ENCODE data around the gene THAP10.
"Not testable (repeated sequence)": the region's sequence is repeated elsewhere in the genome, so short reads cannot be mapped to it uniquely, and the experiment has no call there.

Gene THAP10

GRCh38 chr15:70892002-70892911 is at the start of gene THAP10, which contains the start of gene LRRC49:
Gene THAP10 (minus strand): TSS chr15:70892433. CDS start chr15:70892272, 161 bp downstream.
Gene LRRC49 (plus strand): TSS chr15:70892826. CDS start chr15:70892895, 69 bp downstream.
- H3K36me3 ChIP-seq (ENCODE audit: insufficient read depth, low read length) = no peaks in the 10 kb centered on the region
- H3K9ac ChIP-seq (ENCODE audit: low read depth, low read length) = peak within 1 kb of the TSS; percentile 94
- no peaks in the 10 kb centered on the region for H3K4me1 ChIP-seq (ENCODE audit: insufficient read depth, low read length)
- H3K9me3 ChIP-seq (ENCODE audit: control insufficient read depth, insufficient read depth, low read length) = no peaks in the 10 kb centered on the region

DNA sequence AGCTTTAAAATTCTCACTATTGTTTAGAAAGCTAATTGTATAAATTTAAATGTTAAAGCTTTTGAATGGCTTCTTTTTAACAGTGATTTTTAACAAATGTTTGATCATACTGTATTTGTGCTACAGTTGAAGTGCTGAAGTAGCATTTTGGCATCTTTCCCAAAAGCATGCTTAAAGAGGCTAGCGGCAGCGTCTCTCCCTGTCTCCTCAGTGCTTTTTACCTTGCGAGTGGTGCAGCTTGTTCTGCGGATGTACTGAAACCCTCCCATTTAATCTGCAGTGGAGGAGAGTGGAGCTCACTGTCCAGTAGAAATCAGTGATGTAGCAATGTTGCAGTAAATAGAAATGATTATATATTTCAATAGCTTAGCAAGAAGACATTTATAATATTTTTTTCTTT is 44.1 kb upstream of the THAP10 start:
- H3K4me1 ChIP-seq (ENCODE audit: insufficient read depth, low read length) = peaks cover 5% of the 10 kb centered on the region; the same call in 1 of the 2 replicates
- H3K9me3 ChIP-seq (ENCODE audit: control insufficient read depth, insufficient read depth, low read length) = no peaks in the 10 kb centered on the region
- no peaks in the 10 kb centered on the region for H3K36me3 ChIP-seq (ENCODE audit: insufficient read depth, low read length)
- H3K9ac ChIP-seq (ENCODE audit: low read depth, low read length) = no peak overlapping the region

DNA sequence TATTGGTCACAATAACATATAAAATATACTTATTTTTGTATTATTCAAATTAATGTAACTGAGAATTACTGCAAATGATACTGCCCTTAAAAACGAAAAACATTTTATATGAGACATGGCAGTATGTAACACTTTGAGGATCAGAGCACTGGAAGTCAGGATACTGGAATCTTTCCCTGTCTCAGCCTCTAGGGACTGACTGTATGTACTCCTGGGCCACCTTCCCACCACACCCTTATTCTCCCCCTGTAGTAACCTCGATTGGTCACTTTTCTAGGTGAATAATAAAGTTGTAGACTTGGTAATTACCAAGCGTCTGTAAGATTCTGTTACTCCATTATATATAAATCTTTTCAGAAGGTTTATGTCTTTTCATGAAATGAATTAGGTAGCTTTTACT is 43.4 kb upstream of the THAP10 start:
- no peaks in the 10 kb centered on the region for H3K36me3 ChIP-seq (ENCODE audit: insufficient read depth, low read length)
- H3K9ac ChIP-seq (ENCODE audit: low read depth, low read length) = no peak overlapping the region
- peaks cover 3% of the 10 kb centered on the region; the same call in 1 of the 2 replicates for H3K4me1 ChIP-seq (ENCODE audit: insufficient read depth, low read length)
- no peaks in the 10 kb centered on the region for H3K9me3 ChIP-seq (ENCODE audit: control insufficient read depth, insufficient read depth, low read length)

- Histone ChIP-seq H3K36me3 (ENCODE audit: insufficient read depth, low read length) (no peaks in the 10 kb centered on the region), H3K9ac (ENCODE audit: low read depth, low read length) (no peak overlapping the region), H3K9me3 (ENCODE audit: control insufficient read depth, insufficient read depth, low read length) (no peaks in the 10 kb centered on the region), H3K4me1 (ENCODE audit: insufficient read depth, low read length) (no peaks in the 10 kb centered on the region)
Observed at GRCh38 chr15:70933411-70933810, 41.2 kb upstream of the THAP10 start.

- H3K4me1 ChIP-seq (ENCODE audit: insufficient read depth, low read length) = no peaks in the 10 kb centered on the region
- H3K9ac ChIP-seq (ENCODE audit: low read depth, low read length) = no peak overlapping the region
- no peaks in the 10 kb centered on the region for H3K9me3 ChIP-seq (ENCODE audit: control insufficient read depth, insufficient read depth, low read length)
- H3K36me3 ChIP-seq (ENCODE audit: insufficient read depth, low read length) = no peaks in the 10 kb centered on the region
Observed at GRCh38 chr15:70932397-70932796, 40.2 kb upstream of the THAP10 start.

GRCh38 chr15:70931821-70932220 is 39.6 kb upstream of the THAP10 start:
- no peaks in the 10 kb centered on the region for H3K9me3 ChIP-seq (ENCODE audit: control insufficient read depth, insufficient read depth, low read length)
- no peak overlapping the region for H3K9ac ChIP-seq (ENCODE audit: low read depth, low read length)
- H3K4me1 ChIP-seq (ENCODE audit: insufficient read depth, low read length) = no peaks in the 10 kb centered on the region
- H3K36me3 ChIP-seq (ENCODE audit: insufficient read depth, low read length) = no peaks in the 10 kb centered on the region

DNA sequence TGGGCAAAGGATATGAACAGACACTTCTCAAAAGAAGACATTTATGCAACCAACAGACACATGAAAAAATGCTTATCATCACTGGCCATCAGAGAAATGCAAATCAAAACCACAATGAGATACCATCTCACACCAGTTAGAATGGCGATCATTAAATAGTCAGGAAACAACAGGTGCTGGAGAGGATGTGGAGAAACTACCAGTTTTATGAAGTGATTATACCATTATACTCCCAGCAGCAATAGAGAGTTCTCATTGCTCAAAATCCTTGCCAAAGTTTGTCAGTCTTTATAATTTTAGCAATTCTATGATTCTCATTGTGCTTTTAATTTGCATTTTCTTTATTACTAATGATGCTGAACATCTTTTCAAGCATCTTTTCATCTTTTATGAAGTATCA is 34.7 kb upstream of the THAP10 start:
- H3K9ac ChIP-seq (ENCODE audit: low read depth, low read length); H3K9me3 ChIP-seq (ENCODE audit: control insufficient read depth, insufficient read depth, low read length); H3K36me3 ChIP-seq (ENCODE audit: insufficient read depth, low read length); H3K4me1 ChIP-seq (ENCODE audit: insufficient read depth, low read length): not testable (repeated sequence)

- Histone ChIP-seq H3K9me3 (ENCODE audit: control insufficient read depth, insufficient read depth, low read length) (no peaks in the 10 kb centered on the region), H3K4me1 (ENCODE audit: insufficient read depth, low read length) (no peaks in the 10 kb centered on the region), H3K9ac (ENCODE audit: low read depth, low read length) (no peak overlapping the region), H3K36me3 (ENCODE audit: insufficient read depth, low read length) (no peaks in the 10 kb centered on the region)
Observed at GRCh38 chr15:70923311-70924080, 31.3 kb upstream of the THAP10 start.

DNA sequence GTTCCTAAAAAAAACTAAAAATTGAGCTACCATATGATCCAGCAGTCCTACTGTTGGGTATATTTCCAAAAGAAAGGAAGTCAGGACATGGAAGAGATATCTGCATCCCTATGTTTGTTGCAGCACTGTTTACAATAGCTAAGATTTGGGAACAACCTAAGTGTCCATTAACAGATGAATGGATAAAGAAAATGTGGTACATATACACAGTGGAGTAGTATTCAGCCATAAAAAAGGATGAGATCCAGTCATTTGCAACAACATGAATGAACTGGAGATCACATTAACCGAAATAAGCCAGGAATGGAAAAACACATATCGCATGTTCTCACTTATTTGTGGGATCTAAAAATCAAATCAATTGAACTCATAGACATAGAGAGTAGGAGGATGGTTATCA is 29.9 kb upstream of the THAP10 start:
- Histone ChIP-seq H3K9me3 (ENCODE audit: control insufficient read depth, insufficient read depth, low read length) (no peaks in the 10 kb centered on the region), H3K36me3 (ENCODE audit: insufficient read depth, low read length) (no peaks in the 10 kb centered on the region)

GRCh38 chr15:70920981-70921696 is 28.9 kb upstream of the THAP10 start:
- no peaks in the 10 kb centered on the region for H3K9me3 ChIP-seq (ENCODE audit: control insufficient read depth, insufficient read depth, low read length)
- H3K4me1 ChIP-seq (ENCODE audit: insufficient read depth, low read length) = no peaks in the 10 kb centered on the region
- no peak overlapping the region for H3K9ac ChIP-seq (ENCODE audit: low read depth, low read length)
- H3K36me3 ChIP-seq (ENCODE audit: insufficient read depth, low read length) = no peaks in the 10 kb centered on the region

More for the DNA sequence above, 29.9 kb upstream of the THAP10 start:
- Histone ChIP-seq H3K9ac (ENCODE audit: low read depth, low read length) (no peak overlapping the region), H3K4me1 (ENCODE audit: insufficient read depth, low read length) (no peaks in the 10 kb centered on the region)

DNA sequence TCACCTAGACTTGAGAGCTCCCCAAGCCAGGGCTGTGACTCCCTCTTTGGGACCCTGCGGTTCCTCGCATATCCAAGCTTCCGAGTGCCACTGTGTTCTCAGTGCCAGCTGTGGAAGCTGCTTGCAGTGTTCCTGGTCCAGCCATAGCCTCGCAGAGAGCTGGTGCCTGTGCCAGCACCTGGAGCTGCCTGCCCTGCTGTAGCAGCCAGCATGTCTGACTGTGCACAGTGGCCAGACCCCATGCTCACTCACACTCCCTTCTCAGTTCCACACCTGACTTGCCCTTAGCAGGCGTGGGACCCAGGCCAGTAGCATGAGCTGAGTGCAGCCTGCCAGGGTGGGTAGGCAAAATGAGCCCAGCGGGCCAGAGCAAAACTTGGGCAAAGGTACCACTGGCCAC is 25.7 kb upstream of the THAP10 start:
- H3K9me3 ChIP-seq (ENCODE audit: control insufficient read depth, insufficient read depth, low read length) = no peaks in the 10 kb centered on the region
- H3K4me1 ChIP-seq (ENCODE audit: insufficient read depth, low read length) = no peaks in the 10 kb centered on the region
- H3K36me3 ChIP-seq (ENCODE audit: insufficient read depth, low read length) = no peaks in the 10 kb centered on the region
- no peak overlapping the region for H3K9ac ChIP-seq (ENCODE audit: low read depth, low read length)

DNA sequence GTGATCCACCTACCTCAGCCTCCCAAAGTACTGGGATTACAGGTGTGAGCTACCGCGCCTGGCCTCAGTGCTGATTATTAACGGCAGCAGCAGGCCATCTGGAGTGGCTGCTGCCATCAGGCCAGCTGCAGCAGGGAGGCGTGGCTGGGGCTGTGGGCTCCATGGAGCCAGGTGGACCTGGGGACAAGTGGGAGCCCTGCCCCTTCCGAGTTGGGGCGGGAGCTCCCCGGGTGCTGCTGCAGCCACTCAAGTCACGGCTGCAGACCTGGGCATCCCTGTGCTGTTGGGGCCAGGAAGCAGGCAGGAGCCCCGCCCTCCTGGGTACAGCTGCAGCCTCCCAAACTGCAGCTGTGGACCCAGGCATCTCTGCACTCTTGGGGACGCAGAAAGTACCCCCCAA is 24.3 kb upstream of the THAP10 start:
- Histone ChIP-seq H3K4me1 (ENCODE audit: insufficient read depth, low read length) (no peaks in the 10 kb centered on the region), H3K36me3 (ENCODE audit: insufficient read depth, low read length) (no peaks in the 10 kb centered on the region), H3K9me3 (ENCODE audit: control insufficient read depth, insufficient read depth, low read length) (no peaks in the 10 kb centered on the region), H3K9ac (ENCODE audit: low read depth, low read length) (no peak overlapping the region)

GRCh38 chr15:70912187-70912586 is 20.0 kb upstream of the THAP10 start:
- H3K9ac ChIP-seq (ENCODE audit: low read depth, low read length) = no peak overlapping the region
- H3K4me1 ChIP-seq (ENCODE audit: insufficient read depth, low read length) = no peaks in the 10 kb centered on the region; the same call in 1 of the 2 replicates
- no peaks in the 10 kb centered on the region; the same call in 1 of the 2 replicates for H3K36me3 ChIP-seq (ENCODE audit: insufficient read depth, low read length)
- H3K9me3 ChIP-seq (ENCODE audit: control insufficient read depth, insufficient read depth, low read length) = no peaks in the 10 kb centered on the region

DNA sequence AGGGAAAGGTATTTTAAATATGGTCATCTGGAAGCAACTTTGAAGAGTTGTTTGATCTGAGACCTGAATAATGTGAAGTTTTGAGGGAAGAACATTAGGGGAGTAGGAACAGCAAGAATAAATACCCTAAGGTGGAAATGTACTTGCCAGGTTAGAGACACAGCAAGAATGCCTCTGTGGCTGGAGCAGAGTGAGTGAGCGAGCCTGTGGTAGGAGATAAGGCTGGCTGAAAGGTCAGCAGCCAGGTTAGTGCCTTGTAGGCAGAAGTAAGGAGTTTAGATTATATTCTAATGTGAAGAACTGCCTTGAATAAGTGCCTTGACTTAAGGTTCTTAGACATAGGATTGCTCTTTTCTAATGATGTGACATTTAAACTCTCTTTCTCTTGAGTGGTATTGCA is 18.7 kb upstream of the THAP10 start:
- no peak overlapping the region for H3K9ac ChIP-seq (ENCODE audit: low read depth, low read length)
- no peaks in the 10 kb centered on the region for H3K9me3 ChIP-seq (ENCODE audit: control insufficient read depth, insufficient read depth, low read length)
- H3K4me1 ChIP-seq (ENCODE audit: insufficient read depth, low read length) = peaks cover 3% of the 10 kb centered on the region; the same call in 1 of the 2 replicates
- H3K36me3 ChIP-seq (ENCODE audit: insufficient read depth, low read length) = no peaks in the 10 kb centered on the region; the same call in 1 of the 2 replicates

Data from ES-I3 (cell line).